SIG-M5 treated with dmso at 0.1 percent for 504 hours (cell line): Measurements from ENCODE around the gene LAG3.
A peak's percentile ranks its signal among the peaks of the same experiment; 100 is the strongest.
"Not testable (repeated sequence)": the region's sequence is repeated elsewhere in the genome, so short reads cannot be mapped to it uniquely, and the experiment has no call there.

Source experiments
- DNase-seq: peaks from one replicate; lab custom pipeline; 2025; ENCODE audit not compliant: unreplicated experiment; lab: John Stamatoyannopoulos, UW

The LAG3 gene

GRCh38 chr12:6772331-6772695, at the start of gene LAG3:
Gene LAG3 (plus strand): TSS chr12:6772520. CDS start chr12:6772853, 333 bp downstream.
- DNase-seq = no peak

GRCh38 chr12:6722863-6723262, 49.5 kb upstream of the LAG3 start:
- no peak for DNase-seq

- DNase-seq = peak; percentile 100
Measured at GRCh38 chr12:6723607-6724408, 48.5 kb upstream of the LAG3 start, which contains the start of gene COPS7A. Gene COPS7A (plus strand): TSS chr12:6724046. CDS start chr12:6724657, 611 bp downstream.

- DNase-seq = peak; percentile 73
Measured at GRCh38 chr12:6724409-6724797, 47.9 kb upstream of the LAG3 start.

GRCh38 chr12:6725350-6725749, 47.0 kb upstream of the LAG3 start:
- DNase-seq = no peak

- DNase-seq = no peak
Measured at GRCh38 chr12:6729186-6729585, 43.1 kb upstream of the LAG3 start.

- DNase-seq = no peak
Measured at GRCh38 chr12:6730169-6730568, 42.2 kb upstream of the LAG3 start.

- DNase-seq = no peak
Measured at GRCh38 chr12:6734506-6735387, 37.6 kb upstream of the LAG3 start.

- peak; percentile 43 for DNase-seq
Measured at GRCh38 chr12:6735448-6736191, 36.7 kb upstream of the LAG3 start.

- no peak for DNase-seq
Measured at GRCh38 chr12:6736754-6737153, 35.6 kb upstream of the LAG3 start.

- not testable (repeated sequence) for DNase-seq
Measured at GRCh38 chr12:6742080-6742479, 30.2 kb upstream of the LAG3 start.

- no peak for DNase-seq
Measured at GRCh38 chr12:6742834-6743233, 29.5 kb upstream of the LAG3 start.

- DNase-seq = not testable (repeated sequence)
Measured at GRCh38 chr12:6743300-6743699, 29.0 kb upstream of the LAG3 start.

GRCh38 chr12:6745741-6746525, 26.4 kb upstream of the LAG3 start:
- peak; percentile 91 for DNase-seq

- no peak for DNase-seq
Measured at GRCh38 chr12:6747216-6747615, 25.1 kb upstream of the LAG3 start.

GRCh38 chr12:6748761-6749160, 23.6 kb upstream of the LAG3 start:
- DNase-seq = no peak

GRCh38 chr12:6750506-6750905, 21.8 kb upstream of the LAG3 start:
- no peak for DNase-seq

GRCh38 chr12:6751767-6752166, 20.6 kb upstream of the LAG3 start:
- no peak for DNase-seq

GRCh38 chr12:6752167-6752920, 20.0 kb upstream of the LAG3 start:
- no peak for DNase-seq
